Panc1 (cell line): ENCODE results near the gene EYA3. TPM values are rescaled to one million over a fixed set of nuclear protein-coding genes. Genes with fewer than 3 reads are reported as not detected.

Experiments used
- ATAC-seq: fragments of 200-7000 bp; cut with Tn5 transposase; 2 replicates; pipeline ENCODE4 v1.9.1; 2020; ENCODE audit warnings: mild to moderate bottlenecking, moderate library complexity
- BruUV-seq: library from RNA; stranded (reverse); fragments of 400-500 nt; replicated peaks from 2 replicates; lab custom pipeline; 2021; lab: Mats Ljungman, UMichigan
- CTCF ChIA-PET: fragments of 300-600 bp; sonication (Branson Sonifier 250); formaldehyde crosslinking; loops from one replicate; lab custom pipeline; 2022; ENCODE audit warnings: antibody characterized with exemption; lab: Charles Lee
- POLR2A ChIA-PET: fragments of 300-600 bp; sonication (Branson Sonifier 250); formaldehyde crosslinking; loops from one replicate; lab custom pipeline; 2022; ENCODE audit warnings: antibody characterized with exemption; lab: Charles Lee
- DNase-seq: peaks from one replicate; pipeline ENCODE4 v3.0.0-alpha.2; 2010; ENCODE audit warnings: low read depth, low spot score
- H3K27ac ChIP-seq: 2 replicates; pipeline ENCODE4 v1.5.1; 2011; ENCODE audit warnings: mild to moderate bottlenecking, low read length, inconsistent platforms
- H3K27me3 ChIP-seq: fragments of 200-500 bp; sonication (Bioruptor generic); 2 replicates; pipeline ENCODE4 v1.6.0; 2014; ENCODE audit warnings: low read length, inconsistent platforms; ENCODE audit not compliant: control insufficient read depth, insufficient read depth
- H3K36me3 ChIP-seq: fragments of 200-500 bp; sonication (Bioruptor generic); 2 replicates; pipeline ENCODE4 v1.5.1; 2014; ENCODE audit warnings: inconsistent platforms, mild to moderate bottlenecking, low read length, moderate library complexity; ENCODE audit not compliant: control insufficient read depth, insufficient read depth
- H3K4me1 ChIP-seq: 2 replicates; pipeline ENCODE4 v1.5.1; 2011; ENCODE audit warnings: inconsistent platforms, mild to moderate bottlenecking, low read length, moderate library complexity; ENCODE audit not compliant: control insufficient read depth, insufficient read depth
- H3K4me3 ChIP-seq, 2 experiments: 2 replicates each; pipeline ENCODE4 v1.5.1; 2011 to 2012; ENCODE audit warnings: low read depth in 2 of 2, low read length in 2 of 2, mild to moderate bottlenecking in 2 of 2, inconsistent platforms in 1 of 2, moderate library complexity in 1 of 2
- H3K9me3 ChIP-seq: fragments of 200-500 bp; sonication (Bioruptor generic); 2 replicates; pipeline ENCODE4 v1.5.1; 2014; ENCODE audit warnings: low read depth, mild to moderate bottlenecking, inconsistent platforms, low read length, moderate library complexity; ENCODE audit not compliant: control insufficient read depth, insufficient read depth
- CTCF ChIP-seq: fragments of 450-650 bp; IDR thresholded peaks from 2 replicates; pipeline ENCODE4 v1.5.1; 2017; ENCODE audit warnings: mild to moderate bottlenecking
- POLR2AphosphoS5 ChIP-seq: IDR thresholded peaks from 2 replicates; pipeline ENCODE4 v1.6.1; 2012; ENCODE audit warnings: mild to moderate bottlenecking, low read depth, low read length, moderate library complexity
- SIN3A ChIP-seq: IDR thresholded peaks from 2 replicates; pipeline ENCODE4 v1.6.1; 2012; ENCODE audit warnings: low read depth, mild to moderate bottlenecking, low read length, moderate library complexity, borderline replicate concordance; ENCODE audit not compliant: insufficient read depth
- TCF7L2 ChIP-seq: IDR thresholded peaks from 2 replicates; pipeline ENCODE4 v1.6.1; 2011; ENCODE audit warnings: mild to moderate bottlenecking, low read depth, low read length, inconsistent platforms
- in situ Hi-C: cut with HindIII; loops from 2 replicates; pipeline ENCODE4 v1.10.0; 2016; ENCODE audit warnings: low sequenced_read_pairs, low pct_unique_long_range_greater_than_20kb
- intact Hi-C: fragments of 100-400 bp; cut with micrococcal nuclease; formaldehyde crosslinking; loops from one replicate; pipeline ENCODE4 v1.10.0; 2022; ENCODE audit not compliant: unreplicated experiment
- total RNA-seq: library from RNA; stranded (reverse); gene quantifications from one replicate; pipeline ENCODE4 v1.2.1, GENCODE V29; 2021; ENCODE audit not compliant: unreplicated experiment
- TF ChIP-seq, protein P1 (sequence below), 2 experiments: IDR thresholded peaks; 2 replicates each; pipeline ENCODE4 v1.6.1; 2011 to 2012; ENCODE audit warnings: low read depth in 2 of 2, control low read depth in 1 of 2, low read length in 1 of 2, mild to moderate bottlenecking in 1 of 2, moderate library complexity in 1 of 2; ENCODE audit not compliant: insufficient read depth in 1 of 2

Gene EYA3
- total RNA-seq, 1 experiment from 2014 or later = 17.5 TPM

- H3K27me3 ChIP-seq = no peaks in the 10 kb centered on the region
- no peaks in the 10 kb centered on the region for H3K9me3 ChIP-seq
- H3K27ac ChIP-seq = no peak overlapping the region
- in situ Hi-C loops (no loop called here), intact Hi-C loops (no loop called here)
- H3K4me1 ChIP-seq = peaks cover 3% of the 10 kb centered on the region
- H3K4me3 ChIP-seq = no peak overlapping the region
- BruUV-seq = no TSS peak
- H3K36me3 ChIP-seq = no peaks in the 10 kb centered on the region
- CTCF ChIA-PET = no interaction called here
- DNase-seq = no peak
- TF ChIP-seq POLR2AphosphoS5 = no peak
- 0 out of 2 replicates have a peak, but pooled peaks have one; percentile 27 for ATAC-seq
- POLR2A ChIA-PET = no interaction called here
Measured at GRCh38 chr1:27941671-27942540, 146.5 kb downstream of the EYA3 start.

DNA sequence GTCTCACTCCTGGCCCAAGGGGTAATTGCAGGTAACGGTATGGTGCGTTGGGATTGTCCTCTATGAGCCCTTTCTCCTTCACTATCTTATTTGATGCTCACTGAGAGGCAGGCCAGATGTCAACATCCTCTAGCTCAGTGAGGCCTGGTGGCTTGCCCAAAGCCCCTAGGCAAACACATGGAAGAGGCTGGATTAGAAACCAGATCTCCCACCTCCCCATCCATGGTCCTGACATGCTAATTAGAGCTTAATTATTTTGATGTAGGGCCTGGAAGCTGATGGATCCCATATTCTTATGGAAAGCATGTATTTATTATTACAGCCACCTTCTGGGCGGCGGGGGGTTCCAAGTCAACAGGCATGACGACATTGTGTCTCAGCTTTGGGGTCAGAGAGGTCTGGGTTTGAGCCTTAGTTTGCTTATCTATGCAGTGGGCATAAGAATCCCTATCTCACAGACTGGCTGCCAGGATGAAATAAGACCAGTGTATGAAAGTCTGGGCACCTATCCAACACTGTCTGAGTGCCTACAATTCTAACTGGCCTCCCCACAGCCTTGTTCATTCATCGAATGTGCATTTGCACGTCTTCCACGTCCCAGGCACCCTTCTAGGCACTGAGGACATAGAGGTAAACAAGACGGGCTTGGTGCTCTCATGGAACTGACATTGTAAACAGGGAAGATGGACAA lies 147.4 kb downstream of the EYA3 start:
- Histone ChIP-seq H3K4me3 (no peak overlapping the region), H3K27me3 (no peaks in the 10 kb centered on the region), H3K27ac (no peak overlapping the region), H3K9me3 (no peaks in the 10 kb centered on the region), H3K4me1 (peaks cover 5% of the 10 kb centered on the region), H3K36me3 (no peaks in the 10 kb centered on the region)
- ChIA-PET POLR2A (interaction anchor here (0.6 kb wide), 1 partner anchor 317 kb away, joined by 7 read pairs; no protein-coding TSS in a partner anchor), CTCF (no interaction called here)
- in situ Hi-C loops = no loop called here
- TF ChIP-seq POLR2AphosphoS5 (no peak), SIN3A (no peak), TCF7L2 (no peak)
- TF ChIP-seq, protein P1, sequence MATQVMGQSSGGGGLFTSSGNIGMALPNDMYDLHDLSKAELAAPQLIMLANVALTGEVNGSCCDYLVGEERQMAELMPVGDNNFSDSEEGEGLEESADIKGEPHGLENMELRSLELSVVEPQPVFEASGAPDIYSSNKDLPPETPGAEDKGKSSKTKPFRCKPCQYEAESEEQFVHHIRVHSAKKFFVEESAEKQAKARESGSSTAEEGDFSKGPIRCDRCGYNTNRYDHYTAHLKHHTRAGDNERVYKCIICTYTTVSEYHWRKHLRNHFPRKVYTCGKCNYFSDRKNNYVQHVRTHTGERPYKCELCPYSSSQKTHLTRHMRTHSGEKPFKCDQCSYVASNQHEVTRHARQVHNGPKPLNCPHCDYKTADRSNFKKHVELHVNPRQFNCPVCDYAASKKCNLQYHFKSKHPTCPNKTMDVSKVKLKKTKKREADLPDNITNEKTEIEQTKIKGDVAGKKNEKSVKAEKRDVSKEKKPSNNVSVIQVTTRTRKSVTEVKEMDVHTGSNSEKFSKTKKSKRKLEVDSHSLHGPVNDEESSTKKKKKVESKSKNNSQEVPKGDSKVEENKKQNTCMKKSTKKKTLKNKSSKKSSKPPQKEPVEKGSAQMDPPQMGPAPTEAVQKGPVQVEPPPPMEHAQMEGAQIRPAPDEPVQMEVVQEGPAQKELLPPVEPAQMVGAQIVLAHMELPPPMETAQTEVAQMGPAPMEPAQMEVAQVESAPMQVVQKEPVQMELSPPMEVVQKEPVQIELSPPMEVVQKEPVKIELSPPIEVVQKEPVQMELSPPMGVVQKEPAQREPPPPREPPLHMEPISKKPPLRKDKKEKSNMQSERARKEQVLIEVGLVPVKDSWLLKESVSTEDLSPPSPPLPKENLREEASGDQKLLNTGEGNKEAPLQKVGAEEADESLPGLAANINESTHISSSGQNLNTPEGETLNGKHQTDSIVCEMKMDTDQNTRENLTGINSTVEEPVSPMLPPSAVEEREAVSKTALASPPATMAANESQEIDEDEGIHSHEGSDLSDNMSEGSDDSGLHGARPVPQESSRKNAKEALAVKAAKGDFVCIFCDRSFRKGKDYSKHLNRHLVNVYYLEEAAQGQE (IDR thresholded peaks at IDR 0.05; ENCODE audit: insufficient read depth in 1 of 2, low read depth in 2 of 2, low read length in 1 of 2) = no peak
- ATAC-seq = no peak
- intact Hi-C loops = no loop called here
- DNase-seq = no peak
- no TSS peak for BruUV-seq

DNA sequence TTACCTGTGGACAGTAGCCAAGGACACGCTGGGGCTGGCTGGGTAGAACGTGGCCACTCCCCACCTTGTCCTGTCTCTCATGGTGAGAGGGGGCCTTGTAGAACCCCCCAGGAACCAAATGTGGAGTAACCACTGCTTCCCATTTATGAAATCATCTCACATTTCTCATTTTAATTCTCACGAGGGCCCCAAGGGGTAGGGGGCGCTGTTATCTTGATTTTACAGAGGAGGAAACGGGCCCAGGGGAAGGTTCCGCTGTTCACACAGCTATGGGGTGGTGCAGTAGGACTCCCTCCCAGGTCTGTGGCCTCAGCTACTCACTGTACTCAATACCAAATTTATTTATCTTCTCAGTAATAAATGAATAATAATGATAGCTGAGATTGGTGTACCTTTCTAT lies 148.1 kb downstream of the EYA3 start:
- in situ Hi-C loops = no loop called here

More for the DNA sequence above, 148.1 kb downstream of the EYA3 start:
- no peaks in the 10 kb centered on the region for H3K36me3 ChIP-seq
- H3K4me1 ChIP-seq = peaks cover 8% of the 10 kb centered on the region
- TF ChIP-seq CTCF = peak; percentile 62
- TF ChIP-seq SIN3A = no peak
- H3K9me3 ChIP-seq = no peaks in the 10 kb centered on the region
- POLR2A ChIA-PET = interaction anchor here (0.6 kb wide), 1 partner anchor 110 kb away, joined by 9 read pairs; the partner anchor contains the start of gene PPP1R8
- ATAC-seq (no peak), DNase-seq (no peak)
- no peak overlapping the region for H3K4me3 ChIP-seq
- H3K27me3 ChIP-seq = no peaks in the 10 kb centered on the region
- intact Hi-C loops = no loop called here
- no TSS peak for BruUV-seq
- CTCF ChIA-PET = no interaction called here
- H3K27ac ChIP-seq = no peak overlapping the region
